Stimulated activated naive CD8-positive, alpha-beta T cell treated with anti-CD3 and anti-CD28 coated beads, Interleukin-15, amount 100 ng/mL, for 72 hours (primary cell): ENCODE data around the gene LILRA1.
A peak's percentile ranks its signal among the peaks of the same experiment; 100 is the strongest.
"Not testable (repeated sequence)": the region's sequence is repeated elsewhere in the genome, so short reads cannot be mapped to it uniquely, and the experiment has no call there.

Source experiments
- ATAC-seq: fragments of 150-1000 bp; cut with Tn5 transposase; 2 replicates; pipeline ENCODE4 v1.10.0; 2021; ENCODE audit warnings: mild to moderate bottlenecking, moderate library complexity
- DNase-seq, 2 donors: peaks; one replicate each; pipeline ENCODE4 v3.0.0; 2021 to 2022
- H3K27ac Mint-ChIP-seq, 2 donors: one replicate each; pipeline ENCODE4 v1.8.0; 2022; ENCODE audit warnings: mild to moderate bottlenecking in 2 of 2, mixed read lengths in 2 of 2, moderate library complexity in 2 of 2
- H3K27me3 Mint-ChIP-seq: one replicate; pipeline ENCODE4 v1.8.0; 2022; ENCODE audit warnings: mixed read lengths
- H3K4me1 Mint-ChIP-seq: one replicate; pipeline ENCODE4 v1.8.0; 2022; ENCODE audit warnings: mild to moderate bottlenecking, mixed read lengths
- H3K4me3 Mint-ChIP-seq, 2 donors: one replicate each; pipeline ENCODE4 v1.8.0; 2022; ENCODE audit warnings: mild to moderate bottlenecking in 2 of 2, mixed read lengths in 2 of 2, moderate library complexity in 1 of 2
- H3K9me3 Mint-ChIP-seq, 2 donors: one replicate each; pipeline ENCODE4 v1.8.0; 2022; ENCODE audit warnings: mixed read lengths in 2 of 2

LILRA1 gene

GRCh38 chr19:54630262-54630661 lies 36.8 kb downstream of the LILRA1 start, which contains the start of gene LILRB1:
Gene LILRB1, plus strand, starts transcription at chr19:54630484. Its CDS starts 590 bp downstream, at chr19:54631074.
- ATAC-seq: not testable (repeated sequence)

GRCh38 chr19:54630782-54631181 lies 37.4 kb downstream of the LILRA1 start:
- Mint-ChIP-seq H3K27ac (no peak overlapping the region), H3K9me3 (no peaks in the 10 kb centered on the region), H3K27me3 (peaks cover 78% of the 10 kb centered on the region), H3K4me3 (no peak overlapping the region), H3K4me1 (no peaks in the 10 kb centered on the region)
- no peak for DNase-seq
- no peak for ATAC-seq

More at GRCh38 chr19:54630262-54630661, 36.8 kb downstream of the LILRA1 start, which contains the start of gene LILRB1:
- not testable (repeated sequence) for DNase-seq, H3K9me3 Mint-ChIP-seq, H3K27ac Mint-ChIP-seq, H3K4me1 Mint-ChIP-seq, H3K4me3 Mint-ChIP-seq
- H3K27me3 Mint-ChIP-seq: peaks cover 77% of the 10 kb centered on the region

- H3K27me3 Mint-ChIP-seq: peaks cover 76% of the 10 kb centered on the region
- H3K9me3 Mint-ChIP-seq, H3K27ac Mint-ChIP-seq: not testable (repeated sequence)
Observed at GRCh38 chr19:54631489-54632337, 38.3 kb downstream of the LILRA1 start.

GRCh38 chr19:54632517-54632916 lies 39.1 kb downstream of the LILRA1 start:
- not testable (repeated sequence) for H3K4me1 Mint-ChIP-seq, H3K4me3 Mint-ChIP-seq, H3K9me3 Mint-ChIP-seq, ATAC-seq, DNase-seq, H3K27ac Mint-ChIP-seq
- H3K27me3 Mint-ChIP-seq: peaks cover 71% of the 10 kb centered on the region

More at GRCh38 chr19:54631489-54632337, 38.3 kb downstream of the LILRA1 start:
- not testable (repeated sequence) for DNase-seq, H3K4me3 Mint-ChIP-seq, ATAC-seq, H3K4me1 Mint-ChIP-seq

- no peaks in the 10 kb centered on the region for H3K9me3 Mint-ChIP-seq
- DNase-seq (no peak), ATAC-seq (no peak)
- H3K27ac Mint-ChIP-seq: peak overlapping the region in 1 of 2 donors; percentile 34
- peaks cover 63% of the 10 kb centered on the region for H3K27me3 Mint-ChIP-seq
- H3K4me1 Mint-ChIP-seq: no peaks in the 10 kb centered on the region
- H3K4me3 Mint-ChIP-seq: no peak overlapping the region
Observed at GRCh38 chr19:54633401-54633800, 40.0 kb downstream of the LILRA1 start.

- H3K27ac Mint-ChIP-seq, H3K4me1 Mint-ChIP-seq, H3K9me3 Mint-ChIP-seq, H3K4me3 Mint-ChIP-seq, ATAC-seq, DNase-seq: not testable (repeated sequence)
- H3K27me3 Mint-ChIP-seq: peaks cover 56% of the 10 kb centered on the region
Observed at GRCh38 chr19:54636081-54636480, 42.6 kb downstream of the LILRA1 start.

- Mint-ChIP-seq H3K4me1 (no peaks in the 10 kb centered on the region), H3K27me3 (peaks cover 49% of the 10 kb centered on the region), H3K27ac (no peak overlapping the region), H3K9me3 (no peaks in the 10 kb centered on the region), H3K4me3 (no peak overlapping the region)
- ATAC-seq (no peak), DNase-seq (no peak)
Observed at GRCh38 chr19:54638683-54639082, 45.3 kb downstream of the LILRA1 start.

- not testable (repeated sequence) for DNase-seq
Observed at GRCh38 chr19:54642953-54643352, 49.5 kb downstream of the LILRA1 start.

GRCh38 chr19:54643583-54643982 lies 50.2 kb downstream of the LILRA1 start:
- H3K4me1 Mint-ChIP-seq, H3K27ac Mint-ChIP-seq, H3K4me3 Mint-ChIP-seq, DNase-seq, ATAC-seq, H3K9me3 Mint-ChIP-seq: not testable (repeated sequence)
- peaks cover 48% of the 10 kb centered on the region for H3K27me3 Mint-ChIP-seq

More at GRCh38 chr19:54642953-54643352, 49.5 kb downstream of the LILRA1 start:
- peaks cover 44% of the 10 kb centered on the region for H3K27me3 Mint-ChIP-seq
- not testable (repeated sequence) for ATAC-seq, H3K4me1 Mint-ChIP-seq, H3K4me3 Mint-ChIP-seq, H3K27ac Mint-ChIP-seq, H3K9me3 Mint-ChIP-seq

GRCh38 chr19:54644056-54644455 lies 50.6 kb downstream of the LILRA1 start:
- H3K27ac Mint-ChIP-seq: no peak overlapping the region
- no peak overlapping the region for H3K4me3 Mint-ChIP-seq
- DNase-seq (no peak), ATAC-seq (no peak)
- H3K4me1 Mint-ChIP-seq: no peaks in the 10 kb centered on the region
- no peaks in the 10 kb centered on the region for H3K9me3 Mint-ChIP-seq
- H3K27me3 Mint-ChIP-seq: peaks cover 44% of the 10 kb centered on the region

- H3K27me3 Mint-ChIP-seq: peaks cover 39% of the 10 kb centered on the region
- DNase-seq (no peak), ATAC-seq (no peak)
- no peak overlapping the region for H3K27ac Mint-ChIP-seq
- H3K4me3 Mint-ChIP-seq: no peak overlapping the region
- no peaks in the 10 kb centered on the region for H3K4me1 Mint-ChIP-seq
- no peaks in the 10 kb centered on the region for H3K9me3 Mint-ChIP-seq
Observed at GRCh38 chr19:54646331-54646841, 53.0 kb downstream of the LILRA1 start.

GRCh38 chr19:54648129-54648528 lies 54.7 kb downstream of the LILRA1 start:
- H3K27me3 Mint-ChIP-seq: peaks cover 41% of the 10 kb centered on the region
- no peaks in the 10 kb centered on the region for H3K9me3 Mint-ChIP-seq
- ATAC-seq (no peak), DNase-seq (no peak)
- no peaks in the 10 kb centered on the region for H3K4me1 Mint-ChIP-seq
- no peak overlapping the region for H3K27ac Mint-ChIP-seq
- no peak overlapping the region for H3K4me3 Mint-ChIP-seq

- no peaks in the 10 kb centered on the region for H3K4me1 Mint-ChIP-seq
- ATAC-seq: no peak
- peaks cover 39% of the 10 kb centered on the region for H3K27me3 Mint-ChIP-seq
- H3K9me3 Mint-ChIP-seq: no peaks in the 10 kb centered on the region
- H3K4me3 Mint-ChIP-seq: no peak overlapping the region
- DNase-seq: no peak
- H3K27ac Mint-ChIP-seq: peak overlapping the region in 1 of 2 donors; percentile 57
Observed at GRCh38 chr19:54650108-54650655, 56.8 kb downstream of the LILRA1 start.
